HepG2 (cell line): ENCODE results near the gene ARL5A. TPM values are rescaled to one million over a fixed set of nuclear protein-coding genes. Genes with fewer than 3 reads are reported as not detected.

Experiments used
- CEBPB ChIP-seq: IDR thresholded peaks from 2 replicates; pipeline ENCODE4 v1.6.1; 2011; ENCODE audit warnings: low read depth, low read length, improper control_type of control experiment, borderline replicate concordance
- CREB1 ChIP-seq, 2 experiments: fragments of 450-650 bp in 1 of 2; IDR thresholded peaks; 2 replicates each; pipeline ENCODE4 v1.6.1; 2016 to 2017; ENCODE audit warnings: control low read depth in 1 of 2, mild to moderate bottlenecking in 1 of 2, missing compliant biosample characterization in 1 of 2, missing genetic modification characterization in 1 of 2
- GATAD2A ChIP-seq: IDR thresholded peaks from 2 replicates; pipeline ENCODE4 v1.6.1; 2016
- HNRNPH1 ChIP-seq: fragments of 200-400 bp; formaldehyde crosslinking; optimal IDR thresholded peaks from 2 replicates; pipeline ENCODE3; 2017; ENCODE audit warnings: mild to moderate bottlenecking, low read depth, low read length
- NCOA2 ChIP-seq: sonication (generic); formaldehyde crosslinking; IDR thresholded peaks from 2 replicates; pipeline ENCODE4 v1.8.0; 2022; ENCODE audit warnings: inconsistent platforms
- NCOR1 ChIP-seq: fragments of 200-600 bp; sonication (generic); IDR thresholded peaks from 2 replicates; pipeline ENCODE4 v1.7.0; 2017; ENCODE audit warnings: antibody characterized with exemption, low read length, borderline replicate concordance
- NFYB ChIP-seq: sonication (generic); formaldehyde crosslinking; IDR thresholded peaks from 2 replicates; pipeline ENCODE4 v1.4.0; 2020; ENCODE audit warnings: missing genetic modification reagents
- NFYC ChIP-seq: IDR thresholded peaks from 2 replicates; pipeline ENCODE4 v1.6.1; 2016; ENCODE audit warnings: missing genetic modification reagents, missing compliant biosample characterization
- PRMT3 ChIP-seq: sonication (generic); formaldehyde crosslinking; IDR thresholded peaks from 2 replicates; pipeline ENCODE4 v1.8.1; 2022; ENCODE audit warnings: low read depth, mild to moderate bottlenecking, moderate library complexity, missing genetic modification reagents, borderline replicate concordance
- RARA ChIP-seq: IDR thresholded peaks from 2 replicates; pipeline ENCODE4 v1.6.1; 2016; ENCODE audit warnings: missing genetic modification reagents, missing compliant biosample characterization
- ZBTB1 ChIP-seq: sonication (generic); formaldehyde crosslinking; IDR thresholded peaks from 2 replicates; pipeline ENCODE4 v1.4.0; 2020; ENCODE audit warnings: missing genetic modification reagents, borderline replicate concordance
- ZNF331 ChIP-seq: sonication (generic); formaldehyde crosslinking; IDR thresholded peaks from 2 replicates; pipeline ENCODE4 v1.4.0; 2020; ENCODE audit warnings: missing genetic modification reagents
- ZNF451 ChIP-seq: sonication (generic); formaldehyde crosslinking; IDR thresholded peaks from 2 replicates; pipeline ENCODE4 v1.5.0; 2020; ENCODE audit warnings: mild to moderate bottlenecking, missing genetic modification reagents
- polyA plus RNA-seq, 8 experiments: library from polyadenylated mRNA; depleted of rRNA in 3 of 8; stranded (reverse) in 7 of 8; unstranded in 1 of 8; fragments of >200 nt; fragmentation: Illumina TruSeq in 4 of 8; extraction: Trizol in 4 of 8; gene quantifications; 2 replicates each; pipeline versions ENCODE4 v1.2.1 to v1.2.3, GENCODE V29; 2011 to 2016; ENCODE audit warnings: low read depth in 4 of 8, missing spikeins in 1 of 8, mixed read lengths in 1 of 8; ENCODE audit not compliant: insufficient read depth in 1 of 8
- total RNA-seq, 5 experiments: library from RNA; depleted of rRNA; stranded (reverse); fragments of >200 nt; fragmentation: Illumina TruSeq; extraction: Trizol; gene quantifications; 2 replicates each; pipeline ENCODE4 v1.2.3, GENCODE V29; 2016; ENCODE audit warnings: low read depth in 1 of 5
- TF ChIP-seq, protein P1 (sequence below): IDR thresholded peaks from 2 replicates; pipeline ENCODE4 v1.6.1; 2016; ENCODE audit warnings: low read depth, borderline replicate concordance
- TF ChIP-seq, protein P2 (sequence below): sonication (generic); formaldehyde crosslinking; IDR thresholded peaks from 2 replicates; pipeline ENCODE4 v1.5.1; 2020; ENCODE audit warnings: mild to moderate bottlenecking, missing genetic modification reagents, borderline replicate concordance
- TF ChIP-seq, protein P3 (sequence below): sonication (generic); formaldehyde crosslinking; IDR thresholded peaks from 2 replicates; pipeline ENCODE4 v1.4.0; 2020; ENCODE audit warnings: missing genetic modification reagents
- TF ChIP-seq, protein P4 (sequence below): sonication (generic); formaldehyde crosslinking; IDR thresholded peaks from 2 replicates; pipeline ENCODE4 v1.4.0; 2020; ENCODE audit warnings: missing genetic modification reagents
- TF ChIP-seq, protein P5 (sequence below): IDR thresholded peaks from 2 replicates; pipeline ENCODE4 v1.6.1; 2016; ENCODE audit warnings: missing biosample characterization, missing genetic modification reagents, low read depth

Gene ARL5A
- total and polyA plus RNA-seq, 2 of the 13 experiments (the other 11 are each of a cell fraction or from before 2014, with no cell fraction given): 47.5 to 149 TPM

DNA sequence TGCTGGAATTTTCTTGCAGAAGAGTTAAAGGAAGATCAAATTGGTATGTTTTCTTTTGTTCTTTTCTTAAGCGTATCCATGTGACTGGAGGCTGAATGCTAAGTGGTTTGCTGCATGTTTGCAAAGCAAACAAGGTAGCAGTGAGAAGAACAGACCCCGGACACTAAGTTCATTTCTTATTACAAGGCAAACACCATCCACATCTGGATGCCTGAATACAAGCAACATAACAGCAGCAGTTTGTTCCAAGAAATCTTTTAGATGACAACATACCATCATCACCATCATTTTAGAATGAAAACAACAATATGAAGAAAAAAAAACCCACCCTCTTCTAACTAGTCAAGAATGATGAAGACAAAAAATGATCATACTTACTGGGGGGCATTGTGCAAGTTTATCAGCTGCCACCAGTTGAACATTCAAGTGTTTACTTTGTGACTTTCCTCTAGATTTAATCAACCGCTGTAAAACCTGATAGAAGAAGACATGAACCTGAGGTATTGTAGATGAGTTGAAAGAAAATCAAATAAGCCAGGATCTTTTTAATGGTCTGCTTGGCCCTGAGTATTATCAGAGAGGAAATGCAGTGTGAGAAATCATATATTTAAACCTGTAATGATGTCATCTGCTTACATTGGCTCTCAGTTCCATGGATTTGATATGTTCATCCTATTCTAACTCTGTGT, 25.0 kb upstream of the ARL5A start (continued):
- TF ChIP-seq, protein P1, sequence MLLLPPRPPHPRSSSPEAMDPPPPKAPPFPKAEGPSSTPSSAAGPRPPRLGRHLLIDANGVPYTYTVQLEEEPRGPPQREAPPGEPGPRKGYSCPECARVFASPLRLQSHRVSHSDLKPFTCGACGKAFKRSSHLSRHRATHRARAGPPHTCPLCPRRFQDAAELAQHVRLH (CRISPR knock-in tag): no peak
- TF ChIP-seq NCOA2 (CRISPR knock-in tag) (peak; percentile 33; the same call in 1 of the 2 replicates), ZNF451 (CRISPR knock-in tag) (no peak), CEBPB (peak; percentile 61), NCOR1 (no peak; the same call in 1 of the 2 replicates), PRMT3 (CRISPR knock-in tag) (no peak), NFYB (CRISPR knock-in tag) (peak; percentile 62), ZNF331 (CRISPR knock-in tag) (0 out of 2 replicates have a peak, but pooled peaks have one; percentile 32), RARA (CRISPR knock-in tag) (peak; percentile 52), GATAD2A (CRISPR knock-in tag) (peak; percentile 87), HNRNPH1 (no peak), ZBTB1 (no peak), CREB1 (IDR thresholded peaks at IDR 0.05) (no peak), CREB1 (CRISPR knock-in tag; IDR thresholded peaks at IDR 0.05) (peak; percentile 53; the same call in 1 of the 2 replicates), NFYC (peak; percentile 57; the same call in 1 of the 2 replicates)
- TF ChIP-seq, protein P2, sequence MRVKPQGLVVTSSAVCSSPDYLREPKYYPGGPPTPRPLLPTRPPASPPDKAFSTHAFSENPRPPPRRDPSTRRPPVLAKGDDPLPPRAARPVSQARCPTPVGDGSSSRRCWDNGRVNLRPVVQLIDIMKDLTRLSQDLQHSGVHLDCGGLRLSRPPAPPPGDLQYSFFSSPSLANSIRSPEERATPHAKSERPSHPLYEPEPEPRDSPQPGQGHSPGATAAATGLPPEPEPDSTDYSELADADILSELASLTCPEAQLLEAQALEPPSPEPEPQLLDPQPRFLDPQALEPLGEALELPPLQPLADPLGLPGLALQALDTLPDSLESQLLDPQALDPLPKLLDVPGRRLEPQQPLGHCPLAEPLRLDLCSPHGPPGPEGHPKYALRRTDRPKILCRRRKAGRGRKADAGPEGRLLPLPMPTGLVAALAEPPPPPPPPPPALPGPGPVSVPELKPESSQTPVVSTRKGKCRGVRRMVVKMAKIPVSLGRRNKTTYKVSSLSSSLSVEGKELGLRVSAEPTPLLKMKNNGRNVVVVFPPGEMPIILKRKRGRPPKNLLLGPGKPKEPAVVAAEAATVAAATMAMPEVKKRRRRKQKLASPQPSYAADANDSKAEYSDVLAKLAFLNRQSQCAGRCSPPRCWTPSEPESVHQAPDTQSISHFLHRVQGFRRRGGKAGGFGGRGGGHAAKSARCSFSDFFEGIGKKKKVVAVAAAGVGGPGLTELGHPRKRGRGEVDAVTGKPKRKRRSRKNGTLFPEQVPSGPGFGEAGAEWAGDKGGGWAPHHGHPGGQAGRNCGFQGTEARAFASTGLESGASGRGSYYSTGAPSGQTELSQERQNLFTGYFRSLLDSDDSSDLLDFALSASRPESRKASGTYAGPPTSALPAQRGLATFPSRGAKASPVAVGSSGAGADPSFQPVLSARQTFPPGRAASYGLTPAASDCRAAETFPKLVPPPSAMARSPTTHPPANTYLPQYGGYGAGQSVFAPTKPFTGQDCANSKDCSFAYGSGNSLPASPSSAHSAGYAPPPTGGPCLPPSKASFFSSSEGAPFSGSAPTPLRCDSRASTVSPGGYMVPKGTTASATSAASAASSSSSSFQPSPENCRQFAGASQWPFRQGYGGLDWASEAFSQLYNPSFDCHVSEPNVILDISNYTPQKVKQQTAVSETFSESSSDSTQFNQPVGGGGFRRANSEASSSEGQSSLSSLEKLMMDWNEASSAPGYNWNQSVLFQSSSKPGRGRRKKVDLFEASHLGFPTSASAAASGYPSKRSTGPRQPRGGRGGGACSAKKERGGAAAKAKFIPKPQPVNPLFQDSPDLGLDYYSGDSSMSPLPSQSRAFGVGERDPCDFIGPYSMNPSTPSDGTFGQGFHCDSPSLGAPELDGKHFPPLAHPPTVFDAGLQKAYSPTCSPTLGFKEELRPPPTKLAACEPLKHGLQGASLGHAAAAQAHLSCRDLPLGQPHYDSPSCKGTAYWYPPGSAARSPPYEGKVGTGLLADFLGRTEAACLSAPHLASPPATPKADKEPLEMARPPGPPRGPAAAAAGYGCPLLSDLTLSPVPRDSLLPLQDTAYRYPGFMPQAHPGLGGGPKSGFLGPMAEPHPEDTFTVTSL (CRISPR knock-in tag): peak; percentile 52; the same call in 1 of the 2 replicates
- TF ChIP-seq, protein P3, sequence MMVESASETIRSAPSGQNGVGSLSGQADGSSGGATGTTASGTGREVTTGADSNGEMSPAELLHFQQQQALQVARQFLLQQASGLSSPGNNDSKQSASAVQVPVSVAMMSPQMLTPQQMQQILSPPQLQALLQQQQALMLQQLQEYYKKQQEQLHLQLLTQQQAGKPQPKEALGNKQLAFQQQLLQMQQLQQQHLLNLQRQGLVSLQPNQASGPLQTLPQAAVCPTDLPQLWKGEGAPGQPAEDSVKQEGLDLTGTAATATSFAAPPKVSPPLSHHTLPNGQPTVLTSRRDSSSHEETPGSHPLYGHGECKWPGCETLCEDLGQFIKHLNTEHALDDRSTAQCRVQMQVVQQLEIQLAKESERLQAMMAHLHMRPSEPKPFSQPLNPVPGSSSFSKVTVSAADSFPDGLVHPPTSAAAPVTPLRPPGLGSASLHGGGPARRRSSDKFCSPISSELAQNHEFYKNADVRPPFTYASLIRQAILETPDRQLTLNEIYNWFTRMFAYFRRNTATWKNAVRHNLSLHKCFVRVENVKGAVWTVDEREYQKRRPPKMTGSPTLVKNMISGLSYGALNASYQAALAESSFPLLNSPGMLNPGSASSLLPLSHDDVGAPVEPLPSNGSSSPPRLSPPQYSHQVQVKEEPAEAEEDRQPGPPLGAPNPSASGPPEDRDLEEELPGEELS (CRISPR knock-in tag): peak; percentile 62; the same call in 1 of the 2 replicates
- TF ChIP-seq, protein P4, sequence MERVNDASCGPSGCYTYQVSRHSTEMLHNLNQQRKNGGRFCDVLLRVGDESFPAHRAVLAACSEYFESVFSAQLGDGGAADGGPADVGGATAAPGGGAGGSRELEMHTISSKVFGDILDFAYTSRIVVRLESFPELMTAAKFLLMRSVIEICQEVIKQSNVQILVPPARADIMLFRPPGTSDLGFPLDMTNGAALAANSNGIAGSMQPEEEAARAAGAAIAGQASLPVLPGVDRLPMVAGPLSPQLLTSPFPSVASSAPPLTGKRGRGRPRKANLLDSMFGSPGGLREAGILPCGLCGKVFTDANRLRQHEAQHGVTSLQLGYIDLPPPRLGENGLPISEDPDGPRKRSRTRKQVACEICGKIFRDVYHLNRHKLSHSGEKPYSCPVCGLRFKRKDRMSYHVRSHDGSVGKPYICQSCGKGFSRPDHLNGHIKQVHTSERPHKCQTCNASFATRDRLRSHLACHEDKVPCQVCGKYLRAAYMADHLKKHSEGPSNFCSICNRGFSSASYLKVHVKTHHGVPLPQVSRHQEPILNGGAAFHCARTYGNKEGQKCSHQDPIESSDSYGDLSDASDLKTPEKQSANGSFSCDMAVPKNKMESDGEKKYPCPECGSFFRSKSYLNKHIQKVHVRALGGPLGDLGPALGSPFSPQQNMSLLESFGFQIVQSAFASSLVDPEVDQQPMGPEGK (CRISPR knock-in tag): peak; percentile 16; the same call in 1 of the 2 replicates
- TF ChIP-seq, protein P5, sequence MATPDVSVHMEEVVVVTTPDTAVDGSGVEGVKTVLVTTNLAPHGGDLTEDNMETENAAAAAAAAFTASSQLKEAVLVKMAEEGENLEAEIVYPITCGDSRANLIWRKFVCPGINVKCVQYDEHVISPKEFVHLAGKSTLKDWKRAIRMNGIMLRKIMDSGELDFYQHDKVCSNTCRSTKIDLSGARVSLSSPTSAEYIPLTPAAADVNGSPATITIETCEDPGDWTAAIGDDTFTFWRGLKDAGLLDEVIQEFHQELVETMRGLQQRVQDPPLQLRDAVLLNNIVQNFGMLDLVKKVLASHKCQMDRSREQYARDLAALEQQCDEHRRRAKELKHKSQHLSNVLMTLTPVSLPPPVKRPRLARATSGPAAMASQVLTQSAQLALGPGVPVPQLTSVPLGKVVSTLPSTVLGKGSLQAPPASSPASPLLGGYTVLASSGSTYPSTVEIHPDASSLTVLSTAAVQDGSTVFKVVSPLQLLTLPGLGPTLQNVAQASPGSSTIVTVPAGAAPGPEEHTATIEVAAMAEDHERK (CRISPR knock-in tag): no peak
